ENCODE measurements around the gene CELF2. TPM values are rescaled to one million over a fixed set of nuclear protein-coding genes. Genes with fewer than 3 reads are reported as not detected.
A peak's percentile ranks its signal among the peaks of the same experiment; 100 is the strongest.

Gene CELF2
- total RNA-seq, 1 experiment from 2014 or later: 28.7 TPM

GRCh38 chr10:11037991-11038390 lies 20.3 kb downstream of the CELF2 start:
- H3K36me3 Mint-ChIP-seq (ENCODE audit: insufficient read depth in 1 of 3, low read depth in 3 of 3): no peaks in the 10 kb centered on the region; a peak in 1 of 7 replicates
- no peak overlapping the region for H2BK120ac ChIP-seq (ENCODE audit: low read depth, low read length, poor library complexity, severe bottlenecking)
- H3K14ac ChIP-seq (ENCODE audit: insufficient read depth, low read length): no peak overlapping the region
- H2AFZ ChIP-seq (ENCODE audit: low read length): no peak overlapping the region
- H4K91ac ChIP-seq (ENCODE audit: insufficient read length, low read depth, low read length): no peak overlapping the region
- no peak overlapping the region for H3K4me3 Mint-ChIP-seq
- no peaks in the 10 kb centered on the region for H3K23me2 ChIP-seq (ENCODE audit: insufficient read length, low read depth, low read length, poor library complexity, severe bottlenecking)
- H3K9me3 Mint-ChIP-seq: no peaks in the 10 kb centered on the region
- no peak overlapping the region for H4K5ac ChIP-seq (ENCODE audit: insufficient read length, low read depth, low read length)
- H3K79me2 ChIP-seq (ENCODE audit: insufficient read depth, low read length): peaks cover 4% of the 10 kb centered on the region; the same call in 1 of the 2 replicates
- no peak overlapping the region for H2BK20ac ChIP-seq (ENCODE audit: low read depth, low read length, poor library complexity, severe bottlenecking)
- no peak overlapping the region for H2BK15ac ChIP-seq (ENCODE audit: low read depth, low read length)
- no peak overlapping the region for H3K4me2 ChIP-seq (ENCODE audit: insufficient read depth, insufficient read length, low read length)
- H3K23ac ChIP-seq (ENCODE audit: insufficient read length, low read depth, low read length): no peak overlapping the region
- no peak overlapping the region for H3K27ac ChIP-seq (ENCODE audit: insufficient read length, low read depth, low read length)
- no peak overlapping the region for H3T11ph ChIP-seq (ENCODE audit: low read length)
- H3K9ac ChIP-seq (ENCODE audit: extremely low read depth, insufficient read length, low read length): no peak overlapping the region
- no peaks in the 10 kb centered on the region for H3K27me3 Mint-ChIP-seq (ENCODE audit: low read depth)
- no peak overlapping the region for H2BK12ac ChIP-seq (ENCODE audit: insufficient read length, low read depth, low read length)
- 0 out of 7 replicates have a peak overlapping the region, but pooled peaks of 1 of the 3 experiments have one; percentile 30 for H3K27ac Mint-ChIP-seq
- no peaks in the 10 kb centered on the region for H4K20me1 ChIP-seq (ENCODE audit: control insufficient read depth, insufficient read depth, insufficient read length)
- H3K27me3 ChIP-seq (ENCODE audit: insufficient read depth, low read length): no peaks in the 10 kb centered on the region
- H3K4me1 ChIP-seq (ENCODE audit: insufficient read depth, low read length): peaks cover 6% of the 10 kb centered on the region
- H3K4ac ChIP-seq (ENCODE audit: low read depth, low read length): no peak overlapping the region
- H2BK5ac ChIP-seq (ENCODE audit: insufficient read length, low read length): no peak overlapping the region
- no peak for DNase-seq
- H3K4me1 Mint-ChIP-seq: peaks cover 36 to 42% of the 10 kb centered on the region in 2 experiments
- TF ChIP-seq CTCF (conservative IDR thresholded peaks at IDR 0.05): no peak
- H3K18ac ChIP-seq (ENCODE audit: insufficient read length, low read depth, low read length): no peak overlapping the region
- no peak overlapping the region for H3K56ac ChIP-seq (ENCODE audit: insufficient read length, low read depth, low read length)
- H4K8ac ChIP-seq (replicated peaks; ENCODE audit: insufficient read length, low read depth, low read length): no peak overlapping the region
- no peak overlapping the region for H2AK5ac ChIP-seq (ENCODE audit: insufficient read length, low read length)
- no peaks in the 10 kb centered on the region for H3K9me3 ChIP-seq (ENCODE audit: control insufficient read depth, low read depth, low read length)
- no peaks in the 10 kb centered on the region for H3K79me1 ChIP-seq (ENCODE audit: insufficient read depth, low read depth, low read length, poor library complexity, severe bottlenecking)
- WGBS (ENCODE audit: extremely low coverage, insufficient read length, low lambda C conversion rate): no CpG with 5 or more reads among the region's 4 CpGs
